Measurements from ENCODE around the gene SHISA8. TPM values are rescaled to one million over a fixed set of nuclear protein-coding genes. Genes with fewer than 3 reads are reported as not detected.

Gene SHISA8
- total RNA-seq, 1 donor from 2014 or later: not detected

DNA sequence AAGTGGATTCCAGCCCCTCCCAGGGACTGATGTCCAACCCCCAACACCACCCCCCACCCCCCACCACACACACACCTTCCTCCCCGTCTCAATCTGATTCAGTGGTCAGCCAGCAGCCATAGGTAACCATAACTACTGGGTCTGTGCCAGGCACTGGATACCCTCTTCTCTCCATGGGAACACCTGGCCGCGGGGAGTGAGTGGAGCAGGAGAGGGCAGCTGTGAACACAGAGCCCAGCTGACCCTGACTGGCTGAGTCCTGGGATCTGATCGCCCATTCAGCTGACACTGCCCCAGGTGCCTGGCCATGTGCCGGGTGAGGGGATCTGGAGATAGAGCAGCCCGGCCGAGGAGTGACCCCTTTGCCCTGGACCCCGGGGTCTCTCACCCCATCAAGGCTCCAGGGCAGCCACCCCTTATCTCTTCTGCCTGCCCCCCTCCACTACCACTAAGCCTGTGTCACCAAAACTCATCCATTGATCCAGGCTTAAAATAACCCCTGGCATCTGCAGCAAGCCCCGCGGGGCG is 2.6 kb upstream of the SHISA8 start:
- intact Hi-C loops (cut with DNase I): no loop called here
- no peak for DNase-seq (ENCODE audit: low spot score)

DNA sequence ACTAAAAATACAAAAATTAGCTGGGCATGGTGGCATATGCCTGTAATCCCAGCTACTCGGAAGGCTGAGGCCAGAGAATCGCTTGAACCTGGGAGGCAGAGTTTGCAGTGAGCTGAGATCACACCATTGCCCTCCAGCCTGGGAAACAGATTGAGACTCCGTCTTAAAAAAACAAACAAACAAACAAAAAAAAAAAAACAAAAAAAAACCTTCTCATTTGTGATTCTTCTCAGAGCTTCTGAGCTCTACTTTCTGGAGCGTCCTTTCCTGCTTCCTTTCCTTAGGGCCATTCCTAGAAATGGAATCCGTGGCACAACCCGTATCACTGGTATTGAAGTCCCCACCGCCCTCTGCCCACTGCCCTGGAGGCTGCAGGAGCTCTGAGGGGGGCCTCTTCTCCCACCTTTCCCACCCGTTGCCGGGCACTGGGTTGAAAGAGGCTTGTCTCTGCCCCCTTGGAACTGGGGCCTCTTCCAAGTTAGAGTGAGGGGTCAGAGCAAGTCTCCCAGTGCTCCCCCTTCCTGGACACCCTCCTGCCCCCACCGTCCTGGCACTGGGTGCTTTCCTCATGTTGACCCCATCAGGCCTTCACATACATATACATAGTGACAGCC is 2.0 kb upstream of the SHISA8 start:
- intact Hi-C loops (cut with DNase I): no loop called here
- DNase-seq (ENCODE audit: low spot score): no peak

DNA sequence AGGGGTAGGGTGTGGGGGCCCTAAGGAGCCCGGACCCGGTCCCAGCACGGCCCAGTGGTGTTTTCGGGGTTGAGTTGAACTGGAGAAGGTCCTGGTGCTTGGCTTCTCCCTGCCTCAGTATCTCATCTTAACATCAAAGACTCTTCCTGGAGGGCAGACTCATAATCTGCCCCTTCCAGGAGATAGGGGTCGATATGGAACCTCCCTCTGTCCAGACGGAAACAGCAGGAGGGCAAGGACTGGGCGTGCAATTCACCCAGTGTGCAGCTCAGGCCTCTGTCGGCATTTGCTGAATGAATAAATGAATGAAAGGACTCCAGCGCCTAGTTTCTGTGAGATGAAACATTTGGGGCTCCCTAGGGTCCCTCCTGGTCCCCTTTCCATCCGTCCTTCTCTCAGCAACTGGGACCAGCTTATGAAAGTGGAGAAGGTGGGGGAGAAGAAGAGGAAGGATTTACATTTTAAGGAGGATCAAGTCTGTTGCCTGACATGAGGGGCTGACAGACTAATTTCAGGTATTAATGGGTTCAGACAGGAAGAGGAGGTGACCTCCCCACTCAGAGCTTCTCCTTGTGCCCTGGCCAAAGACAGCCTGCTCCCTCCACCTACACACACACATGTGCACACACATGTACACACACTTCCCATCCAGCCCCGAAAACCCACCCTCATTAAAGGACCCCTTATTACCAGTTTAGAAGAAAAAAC is 1.1 kb upstream of the SHISA8 start:
- DNase-seq (ENCODE audit: low spot score): no peak
- intact Hi-C loops (cut with DNase I): no loop called here

DNA sequence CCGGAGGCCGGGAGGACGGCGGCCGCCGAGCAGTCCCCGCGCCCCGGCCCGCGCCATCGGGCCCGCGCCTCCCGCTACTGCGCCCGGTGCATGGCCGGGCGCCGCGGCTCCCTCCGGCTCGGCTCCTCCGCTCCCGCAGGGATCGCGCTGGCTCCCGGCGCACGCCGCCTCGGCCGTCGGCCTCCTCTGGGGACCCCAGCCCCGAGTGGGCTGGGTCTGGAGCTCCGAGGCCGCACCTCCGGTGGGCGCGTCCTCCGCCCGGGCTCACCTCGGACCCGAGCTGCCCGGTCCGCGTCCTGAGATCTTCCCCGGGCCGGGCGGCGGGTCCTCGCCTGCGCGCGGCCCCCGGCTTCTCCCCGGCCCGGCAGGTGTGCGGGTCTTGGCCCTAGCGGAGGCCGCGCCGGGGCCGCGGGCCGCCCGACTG is 251 bp downstream of the SHISA8 start:
- DNase-seq (ENCODE audit: low spot score): no peak
- intact Hi-C loops (cut with DNase I): no loop called here

DNA sequence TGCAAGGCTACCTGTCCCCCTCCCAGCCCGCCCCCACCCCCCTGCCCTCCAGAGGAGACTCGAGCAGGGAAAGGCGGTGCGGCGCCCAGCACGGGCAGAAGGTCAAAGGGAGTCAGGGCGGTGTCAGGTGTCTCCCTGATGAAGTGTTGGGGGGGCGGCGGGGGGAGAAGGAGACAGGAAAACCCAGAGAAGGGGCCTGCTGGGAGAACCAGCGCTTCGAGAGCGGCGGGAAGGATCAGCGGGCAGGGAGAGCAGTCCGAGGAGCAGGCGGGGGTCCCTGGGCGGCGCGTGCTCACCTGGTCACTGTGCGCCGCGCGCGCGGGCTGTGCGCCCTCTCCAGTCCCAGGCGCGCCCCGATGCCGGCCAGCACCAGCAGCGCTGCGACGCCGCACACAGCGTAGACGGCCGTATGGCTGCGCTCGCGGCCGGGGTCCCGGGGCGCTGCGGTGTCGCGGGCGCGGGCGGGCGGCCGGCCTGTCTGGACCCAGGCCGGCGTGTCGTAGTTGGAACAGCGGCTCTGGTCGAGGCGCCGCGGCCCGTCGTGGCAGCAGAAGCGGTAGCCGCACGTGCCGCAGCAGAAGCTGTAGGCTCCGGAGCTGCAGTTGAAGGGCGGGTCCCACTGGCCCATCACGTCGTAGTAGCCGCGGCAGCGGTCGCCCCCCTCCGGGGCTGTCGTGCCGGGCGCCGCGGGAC is 886 bp downstream of the SHISA8 start:
- intact Hi-C loops (cut with DNase I): no loop called here
- DNase-seq (ENCODE audit: low spot score): no peak

DNA sequence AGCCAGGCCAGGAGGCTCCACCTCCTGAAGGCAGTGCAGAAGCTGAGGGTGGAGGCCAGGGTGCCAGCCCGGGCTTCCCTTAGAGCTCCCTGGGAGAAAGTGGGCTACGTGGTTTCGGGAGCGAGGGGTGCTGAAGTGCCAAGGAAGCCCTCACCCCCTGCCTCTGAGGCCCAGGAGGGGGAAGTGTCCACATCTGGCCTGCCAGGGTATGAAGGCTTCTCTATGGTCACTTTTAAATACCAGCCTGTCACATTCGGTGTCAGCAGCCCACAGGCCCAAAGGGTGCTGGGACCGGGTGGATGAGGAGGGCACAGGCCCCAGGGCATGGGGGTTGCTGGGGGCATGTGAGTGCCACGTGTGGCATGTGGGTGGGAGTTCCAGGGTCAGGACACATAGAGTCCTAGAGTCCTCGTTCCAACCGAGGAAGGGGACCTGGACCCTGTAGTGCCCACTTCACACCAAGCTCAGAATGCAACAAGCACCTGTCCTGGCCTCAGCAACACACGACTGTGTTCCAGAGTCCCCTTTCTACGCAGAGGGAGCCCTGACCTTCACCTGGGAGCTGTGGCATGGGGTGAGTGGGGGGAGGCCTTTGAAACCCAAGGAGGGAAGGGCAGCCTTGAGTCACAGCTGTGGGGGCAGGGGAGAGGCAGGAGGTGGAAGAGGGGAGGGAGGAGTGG is 1.7 kb downstream of the SHISA8 start:
- no peak for DNase-seq (ENCODE audit: low spot score)
- intact Hi-C loops (cut with DNase I): no loop called here

DNA sequence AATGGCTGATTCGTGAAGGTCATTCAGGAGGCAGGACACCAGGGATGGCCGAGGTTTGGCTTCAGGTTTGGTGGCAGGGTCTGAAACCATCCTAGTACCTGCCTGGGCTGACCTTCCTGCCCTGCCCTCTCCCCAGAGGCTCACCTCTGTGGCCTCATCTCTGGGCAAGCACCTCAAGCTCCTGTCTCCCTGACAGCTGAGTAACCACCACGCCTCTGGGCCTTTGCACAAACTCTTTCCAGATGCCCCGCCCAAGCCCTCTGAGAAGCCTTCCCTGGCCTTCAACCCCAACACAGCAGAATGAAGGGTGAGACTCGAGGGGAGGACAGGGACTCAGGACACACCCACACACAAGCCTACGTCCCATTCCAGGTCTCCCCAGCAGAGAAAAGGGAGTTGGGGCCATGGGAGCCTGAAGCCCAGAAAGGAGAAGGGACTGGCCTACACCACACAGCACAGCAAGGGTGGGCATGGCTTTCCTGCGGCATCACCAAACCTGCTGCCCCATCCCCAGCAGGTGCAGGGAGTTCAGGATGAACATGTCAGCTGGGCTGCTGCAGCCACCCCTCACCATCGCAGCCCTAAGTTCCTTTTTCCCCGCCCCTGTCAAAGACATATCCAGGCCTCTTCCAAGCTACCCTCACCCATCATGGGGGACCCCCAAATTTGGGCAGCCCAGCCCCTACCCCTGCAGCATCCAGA is 2.4 kb downstream of the SHISA8 start:
- DNase-seq (ENCODE audit: low spot score): no peak
- intact Hi-C loops (cut with DNase I): no loop called here

DNA sequence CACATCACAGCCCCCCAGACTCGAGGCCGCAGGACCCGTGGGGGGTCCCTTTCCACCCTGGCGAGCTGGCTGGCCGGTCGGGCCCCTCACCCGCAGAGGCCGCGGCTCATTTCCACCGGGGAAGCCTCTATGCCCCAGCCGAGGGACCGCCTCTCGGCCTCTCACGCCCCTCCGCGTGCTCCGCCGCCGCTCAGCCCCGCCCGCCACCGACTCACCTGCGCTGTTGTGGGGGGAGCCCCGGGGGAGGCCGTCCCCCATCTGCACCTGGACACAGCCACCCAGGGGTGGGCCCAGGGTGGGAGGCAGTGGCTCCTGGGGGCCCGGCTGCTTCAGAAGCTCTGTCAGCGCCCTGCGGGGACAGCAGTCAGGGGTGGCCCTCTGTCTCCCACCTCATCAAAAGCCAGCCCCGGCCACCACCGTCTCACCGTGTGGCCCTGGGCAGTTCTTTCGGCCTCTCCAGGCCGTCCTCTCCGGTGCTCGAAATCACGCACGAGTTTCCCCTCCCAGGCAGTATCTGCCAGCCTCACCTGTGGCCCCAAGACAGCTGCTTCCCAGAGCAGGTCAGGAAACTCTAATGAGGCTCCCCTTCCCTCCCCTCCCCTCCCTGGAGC is 3.8 kb downstream of the SHISA8 start:
- intact Hi-C loops (cut with DNase I): no loop called here
- no peak for DNase-seq (ENCODE audit: low spot score)

DNA sequence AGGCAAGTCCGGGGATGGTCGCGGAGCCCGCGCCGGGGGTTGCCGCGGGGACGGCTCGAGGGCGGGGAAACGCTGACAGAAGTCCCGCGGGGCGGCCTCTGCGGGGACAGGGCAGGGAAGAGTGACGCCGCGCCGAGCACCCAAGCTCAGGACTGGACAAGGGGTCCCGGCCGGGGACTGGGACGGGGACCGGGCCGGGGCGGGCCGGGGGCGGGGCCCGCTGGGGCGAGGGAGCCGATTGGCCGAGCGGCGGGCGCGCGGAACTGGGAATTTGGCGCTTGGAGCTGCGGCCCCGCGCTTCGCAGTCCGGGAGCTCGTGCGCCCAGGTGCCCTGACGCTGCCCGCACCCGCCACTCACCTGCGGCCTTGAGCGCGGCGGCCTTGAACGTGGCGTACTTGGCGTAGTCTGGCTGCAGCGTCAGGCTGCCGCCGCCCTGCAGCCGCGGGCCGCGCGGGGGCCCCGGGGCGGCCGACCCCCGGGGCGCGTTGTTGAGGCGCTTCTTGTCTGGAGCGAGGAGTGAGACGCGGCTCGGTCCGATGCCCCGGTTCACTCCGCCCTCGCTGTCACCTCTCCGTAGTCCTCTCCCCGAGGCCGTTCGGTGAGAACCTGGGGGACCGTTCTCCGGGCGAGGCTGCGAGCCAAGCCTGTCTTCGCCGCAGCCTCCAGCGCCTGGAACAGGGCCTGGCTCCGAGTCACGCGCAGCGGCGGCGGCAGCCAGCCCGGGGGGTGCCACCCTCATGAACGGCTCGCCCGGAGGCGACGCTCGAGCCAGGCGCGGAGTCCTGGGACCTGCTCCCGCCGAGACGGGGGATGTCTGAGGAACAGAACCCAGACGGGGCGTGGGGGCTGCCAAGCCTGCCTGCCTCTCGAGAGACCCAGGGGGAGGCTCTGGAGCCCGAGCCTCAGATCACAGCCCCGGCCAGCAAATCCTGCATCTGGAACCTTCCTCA is 4.5 kb downstream of the SHISA8 start:
- intact Hi-C loops (cut with DNase I): no loop called here
- no peak for DNase-seq (ENCODE audit: low spot score)

DNA sequence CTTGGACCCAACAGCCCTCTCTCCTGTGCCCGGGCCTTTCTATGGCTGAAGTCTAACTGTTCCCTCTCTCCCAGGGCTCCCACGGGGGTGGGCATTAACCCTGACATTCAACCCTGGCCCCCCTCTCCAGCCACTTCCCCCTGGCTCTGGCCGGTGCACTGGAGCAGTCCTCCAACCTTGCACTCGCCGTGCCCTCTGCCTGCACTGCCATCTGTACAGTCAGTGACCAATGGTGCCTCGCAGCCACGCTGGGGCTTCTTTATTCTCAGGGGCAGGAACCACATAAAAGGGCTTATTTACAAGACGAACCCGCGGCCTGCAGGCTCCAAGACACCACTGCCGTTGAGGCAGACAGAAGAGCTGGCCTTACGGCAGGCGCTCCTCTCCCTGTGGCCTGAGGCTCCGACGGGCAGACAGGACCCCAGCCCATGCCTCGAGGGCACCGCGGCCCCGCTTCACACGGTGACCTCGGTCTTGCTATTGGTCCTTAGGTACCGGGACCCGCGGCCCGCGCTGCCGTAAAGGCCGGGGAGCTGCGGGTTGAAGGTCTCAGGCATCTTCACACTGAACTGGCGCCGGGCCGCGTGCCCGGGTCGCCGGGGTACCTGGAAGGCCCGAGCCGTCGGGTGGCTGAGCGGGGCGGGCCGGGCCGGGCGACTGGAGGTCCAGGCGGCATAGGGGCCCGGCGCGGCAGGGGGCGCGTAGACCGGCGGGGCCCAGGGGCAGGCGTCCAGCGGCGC is 5.4 kb downstream of the SHISA8 start:
- DNase-seq (ENCODE audit: low spot score): no peak
- intact Hi-C loops (cut with DNase I): no loop called here

DNA sequence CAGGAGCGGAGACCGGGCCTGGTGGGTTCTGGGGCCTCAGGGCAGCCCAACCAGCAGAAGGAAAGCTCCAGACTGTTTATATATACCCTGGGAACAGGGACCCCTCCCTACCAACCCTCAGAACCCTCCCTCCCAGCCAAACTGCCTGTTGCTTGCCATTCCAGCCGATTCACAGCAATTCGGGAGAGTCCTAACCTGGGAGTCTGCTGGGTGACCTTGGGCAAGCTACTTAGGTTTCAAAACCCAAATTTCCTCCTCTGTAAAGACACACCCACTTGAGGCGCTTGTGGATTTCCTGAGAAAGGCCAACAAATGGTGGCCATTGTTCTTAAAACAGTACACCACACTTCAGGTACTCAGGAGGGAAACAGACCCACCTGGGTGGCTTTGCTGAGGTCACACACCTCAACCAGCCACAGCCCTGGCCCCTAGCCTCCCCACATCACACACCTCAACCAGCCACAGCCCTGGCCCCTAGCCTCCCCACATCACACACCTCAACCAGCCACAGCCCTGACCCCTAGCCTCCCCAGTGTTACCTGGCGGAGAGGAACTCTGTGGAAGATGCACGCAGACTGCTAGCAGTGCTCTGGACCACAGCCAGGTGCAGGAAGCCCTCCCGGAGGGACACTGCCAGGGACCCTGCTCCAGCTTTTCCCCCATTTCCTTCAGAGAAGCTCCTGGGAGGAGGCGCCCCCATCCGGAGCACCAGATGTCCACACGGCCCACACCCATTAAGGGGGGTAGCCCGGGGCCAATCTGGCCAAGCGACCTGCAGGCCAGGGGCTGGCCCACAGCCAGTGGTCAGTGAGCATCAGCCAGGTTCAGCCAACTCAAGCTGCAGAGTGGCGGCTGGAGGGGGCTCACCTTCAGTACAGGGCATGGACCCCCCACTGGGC is 6.2 kb downstream of the SHISA8 start:
- DNase-seq (ENCODE audit: low spot score): no peak
- intact Hi-C loops (cut with DNase I): no loop called here

DNA sequence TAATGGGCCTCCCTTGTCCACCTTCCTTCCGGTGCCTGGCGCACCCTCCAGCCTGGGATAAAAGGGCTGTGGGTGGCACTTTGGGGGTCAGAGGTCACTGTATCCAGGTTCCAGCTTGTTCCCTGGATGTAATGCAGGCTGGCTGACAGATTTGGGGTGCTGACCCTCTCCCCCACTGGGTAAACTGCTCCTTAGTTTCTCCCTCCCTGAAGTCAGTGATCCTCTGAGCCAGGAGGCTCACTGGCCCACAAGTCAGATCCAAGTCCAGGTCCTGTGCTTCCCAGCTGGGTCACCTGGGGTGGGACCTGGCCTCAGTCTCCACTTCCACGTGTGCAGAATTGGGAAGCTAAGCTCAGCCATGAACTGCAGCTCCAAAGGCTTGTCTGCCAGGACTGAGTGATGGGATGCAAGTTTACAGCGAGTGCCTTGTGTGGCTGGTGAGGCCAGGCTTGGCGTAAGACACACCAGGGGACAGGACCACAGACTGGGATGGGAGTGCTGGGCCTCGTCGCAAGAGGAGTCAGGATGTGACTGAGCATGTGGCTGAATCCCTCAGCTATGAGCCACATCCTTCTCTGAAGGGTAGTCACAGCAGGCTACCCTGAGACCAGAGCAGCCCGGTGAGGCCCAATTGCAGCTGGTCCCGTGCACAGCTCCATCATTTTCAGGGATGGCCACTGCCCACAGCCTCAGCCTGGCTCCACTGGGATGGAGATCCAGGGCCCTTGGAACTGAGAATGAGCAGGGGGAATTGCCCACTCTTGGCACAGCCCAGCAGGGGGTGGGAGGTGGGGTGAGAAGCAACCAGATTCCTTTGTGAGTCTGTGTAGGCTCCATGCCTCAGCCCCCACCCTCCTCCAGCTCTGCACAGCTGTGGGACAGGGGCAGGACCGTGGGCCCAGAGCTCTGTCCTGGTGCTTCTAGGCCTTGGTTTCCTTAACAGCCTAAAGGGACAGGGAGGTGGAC is 7.2 kb downstream of the SHISA8 start:
- DNase-seq (ENCODE audit: low spot score): no peak
- intact Hi-C loops (cut with DNase I): no loop called here

DNA sequence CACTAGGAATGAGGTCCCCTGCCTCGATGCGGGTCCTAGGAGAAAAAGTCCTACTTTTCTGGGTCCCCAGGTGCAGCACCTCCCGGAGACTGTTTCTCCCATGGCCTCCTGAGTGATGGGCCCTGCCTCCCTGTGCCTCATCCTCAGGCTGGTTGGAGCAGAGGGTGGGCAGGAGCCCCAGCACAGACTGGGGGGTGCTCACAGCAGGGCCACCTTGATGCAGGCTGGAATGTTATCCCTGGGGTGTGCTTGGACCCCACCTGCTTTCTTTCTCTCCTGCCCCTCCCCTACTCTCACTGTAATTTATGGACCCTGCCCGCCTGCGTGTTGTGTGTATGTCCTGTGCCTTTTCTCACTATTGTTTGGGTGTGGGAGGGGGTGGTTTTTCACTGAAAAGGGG is 8.1 kb downstream of the SHISA8 start:
- DNase-seq (ENCODE audit: low spot score): no peak
- intact Hi-C loops (cut with DNase I): no loop called here

DNA sequence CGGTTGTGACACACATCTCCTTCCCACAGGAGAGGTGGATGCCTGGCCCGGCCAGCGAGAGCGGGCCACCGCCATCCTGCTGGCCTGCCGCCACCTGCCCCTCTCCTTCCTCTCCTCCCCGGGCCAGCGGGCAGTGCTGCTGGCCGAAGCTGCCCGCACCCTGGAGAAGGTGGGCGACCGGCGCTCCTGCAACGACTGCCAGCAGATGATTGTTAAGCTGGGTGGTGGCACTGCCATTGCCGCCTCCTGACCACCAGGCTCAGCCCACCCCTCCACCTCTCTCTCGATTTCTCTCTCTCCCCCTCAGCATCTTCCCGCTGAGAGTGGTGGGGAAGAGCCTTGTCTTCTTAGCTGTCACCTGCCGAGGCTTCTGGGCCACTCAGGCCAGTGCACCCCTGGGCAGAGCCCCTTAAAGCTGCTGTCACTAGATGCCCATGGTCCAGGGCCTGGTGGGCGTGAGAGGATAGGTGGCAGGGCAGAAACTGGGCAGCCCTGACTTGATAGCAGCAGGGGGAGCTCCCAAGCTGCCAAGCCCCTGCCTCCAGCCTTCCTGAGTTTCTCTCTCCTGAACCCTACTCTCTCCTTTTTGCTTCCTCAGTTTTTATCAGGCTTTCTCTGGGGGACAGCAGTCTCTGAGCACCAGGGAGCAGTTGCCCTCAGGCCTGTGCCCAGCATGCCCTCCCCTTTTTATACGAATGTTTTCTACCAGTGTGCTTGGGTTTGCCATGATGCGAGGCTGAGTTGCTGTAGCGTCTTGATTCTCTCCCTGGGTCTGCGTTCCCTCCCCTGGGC is 9.3 kb downstream of the SHISA8 start:
- DNase-seq (ENCODE audit: low spot score): no peak
- intact Hi-C loops (cut with DNase I): no loop called here
